Measurements from ENCODE around the gene SSMEM1.

The SSMEM1 gene

DNA sequence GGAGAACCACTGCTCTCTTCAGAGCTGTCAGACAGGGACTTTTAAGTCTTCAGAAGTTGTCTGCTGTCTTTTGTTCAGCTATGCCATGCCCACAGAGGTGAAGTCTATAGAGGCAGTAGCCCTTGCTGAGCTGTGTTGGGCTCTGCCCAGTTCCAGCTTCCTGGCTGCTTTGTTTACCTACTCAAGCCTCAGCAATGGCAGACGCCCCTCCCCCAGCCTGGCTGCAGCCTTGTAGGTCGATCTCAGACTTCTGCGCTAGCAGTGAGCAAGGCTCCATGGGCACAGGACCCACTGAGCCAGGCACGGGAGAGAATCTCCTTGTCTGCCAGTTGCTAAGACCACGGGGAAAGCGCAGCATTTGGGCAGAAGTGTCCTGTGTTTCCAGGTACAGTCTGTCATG, 46.9 kb downstream of the SSMEM1 start:
- Histone ChIP-seq H3K4me3 (ENCODE audit: low read length, poor library complexity, severe bottlenecking) (no peak overlapping the region), H2AFZ (ENCODE audit: low read length) (no peak overlapping the region), H3K9me2 (replicated peaks; ENCODE audit: low read depth, low read length) (no peaks in the 10 kb centered on the region), H3K9me3 (ENCODE audit: insufficient read depth, low read depth, low read length) (no peaks in the 10 kb centered on the region), H3K4me2 (ENCODE audit: low read depth, low read length, poor library complexity, severe bottlenecking) (no peak overlapping the region), H3K79me2 (ENCODE audit: insufficient read depth, low read length) (no peaks in the 10 kb centered on the region), H3K4me1 (ENCODE audit: insufficient read depth, low read length, poor library complexity, severe bottlenecking) (no peaks in the 10 kb centered on the region), H3F3A (ENCODE audit: low read depth) (no peaks in the 10 kb centered on the region), H3K27me3 (ENCODE audit: insufficient read depth, low read length, poor library complexity, severe bottlenecking) (no peaks in the 10 kb centered on the region), H3K36me3 (ENCODE audit: insufficient read depth, low read length) (no peaks in the 10 kb centered on the region), H3K9ac (ENCODE audit: low read depth, low read length, poor library complexity, severe bottlenecking) (no peak overlapping the region), H4K20me1 (ENCODE audit: insufficient read depth, low read length, poor library complexity, severe bottlenecking) (no peaks in the 10 kb centered on the region)
- TF ChIP-seq, protein P1, sequence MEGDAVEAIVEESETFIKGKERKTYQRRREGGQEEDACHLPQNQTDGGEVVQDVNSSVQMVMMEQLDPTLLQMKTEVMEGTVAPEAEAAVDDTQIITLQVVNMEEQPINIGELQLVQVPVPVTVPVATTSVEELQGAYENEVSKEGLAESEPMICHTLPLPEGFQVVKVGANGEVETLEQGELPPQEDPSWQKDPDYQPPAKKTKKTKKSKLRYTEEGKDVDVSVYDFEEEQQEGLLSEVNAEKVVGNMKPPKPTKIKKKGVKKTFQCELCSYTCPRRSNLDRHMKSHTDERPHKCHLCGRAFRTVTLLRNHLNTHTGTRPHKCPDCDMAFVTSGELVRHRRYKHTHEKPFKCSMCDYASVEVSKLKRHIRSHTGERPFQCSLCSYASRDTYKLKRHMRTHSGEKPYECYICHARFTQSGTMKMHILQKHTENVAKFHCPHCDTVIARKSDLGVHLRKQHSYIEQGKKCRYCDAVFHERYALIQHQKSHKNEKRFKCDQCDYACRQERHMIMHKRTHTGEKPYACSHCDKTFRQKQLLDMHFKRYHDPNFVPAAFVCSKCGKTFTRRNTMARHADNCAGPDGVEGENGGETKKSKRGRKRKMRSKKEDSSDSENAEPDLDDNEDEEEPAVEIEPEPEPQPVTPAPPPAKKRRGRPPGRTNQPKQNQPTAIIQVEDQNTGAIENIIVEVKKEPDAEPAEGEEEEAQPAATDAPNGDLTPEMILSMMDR (conservative IDR thresholded peaks at IDR 0.05; ENCODE audit: low read length) = no peak
- no peak for TF ChIP-seq EZH2phosphoT487 (IDR thresholded peaks at IDR 0.05; ENCODE audit: borderline replicate concordance)

GRCh38 chr7:130256704-130257103, 49.0 kb downstream of the SSMEM1 start:
- no peak overlapping the region for H3K4me2 ChIP-seq (ENCODE audit: low read depth, low read length, poor library complexity, severe bottlenecking)
- H3K9ac ChIP-seq (ENCODE audit: low read depth, low read length, poor library complexity, severe bottlenecking) = no peak overlapping the region
- no peaks in the 10 kb centered on the region for H3K27me3 ChIP-seq (ENCODE audit: insufficient read depth, low read length, poor library complexity, severe bottlenecking)
- no peak overlapping the region for H3K4me3 ChIP-seq (ENCODE audit: low read length, poor library complexity, severe bottlenecking)
- no peaks in the 10 kb centered on the region for H3K36me3 ChIP-seq (ENCODE audit: insufficient read depth, low read length)
- H2AFZ ChIP-seq (ENCODE audit: low read length) = peak overlapping the region; percentile 51
- H3K9me2 ChIP-seq (replicated peaks; ENCODE audit: low read depth, low read length) = no peaks in the 10 kb centered on the region
- H3K4me1 ChIP-seq (ENCODE audit: insufficient read depth, low read length, poor library complexity, severe bottlenecking) = no peaks in the 10 kb centered on the region
- no peaks in the 10 kb centered on the region for H3K79me2 ChIP-seq (ENCODE audit: insufficient read depth, low read length)
- TF ChIP-seq EZH2phosphoT487 (IDR thresholded peaks at IDR 0.05; ENCODE audit: borderline replicate concordance) = no peak
- no peaks in the 10 kb centered on the region for H3K9me3 ChIP-seq (ENCODE audit: insufficient read depth, low read depth, low read length)
- H3F3A ChIP-seq (ENCODE audit: low read depth) = no peaks in the 10 kb centered on the region
- H4K20me1 ChIP-seq (ENCODE audit: insufficient read depth, low read length, poor library complexity, severe bottlenecking) = no peaks in the 10 kb centered on the region

GRCh38 chr7:130258494-130259078, 50.9 kb downstream of the SSMEM1 start:
- no peaks in the 10 kb centered on the region for H3K9me3 ChIP-seq (ENCODE audit: insufficient read depth, low read depth, low read length)
- TF ChIP-seq EZH2phosphoT487 (IDR thresholded peaks at IDR 0.05; ENCODE audit: borderline replicate concordance) = no peak
- TF ChIP-seq, protein P1 (conservative IDR thresholded peaks at IDR 0.05; ENCODE audit: low read length) = no peak
- H2AFZ ChIP-seq (ENCODE audit: low read length) = no peak overlapping the region
- no peaks in the 10 kb centered on the region for H3K9me2 ChIP-seq (replicated peaks; ENCODE audit: low read depth, low read length)
- H3K4me2 ChIP-seq (ENCODE audit: low read depth, low read length, poor library complexity, severe bottlenecking) = no peak overlapping the region
- H4K20me1 ChIP-seq (ENCODE audit: insufficient read depth, low read length, poor library complexity, severe bottlenecking) = no peaks in the 10 kb centered on the region
- no peak overlapping the region for H3K9ac ChIP-seq (ENCODE audit: low read depth, low read length, poor library complexity, severe bottlenecking)
- peaks cover 12% of the 10 kb centered on the region for H3K4me1 ChIP-seq (ENCODE audit: insufficient read depth, low read length, poor library complexity, severe bottlenecking)
- no peaks in the 10 kb centered on the region for H3K36me3 ChIP-seq (ENCODE audit: insufficient read depth, low read length)
- no peak overlapping the region for H3K4me3 ChIP-seq (ENCODE audit: low read length, poor library complexity, severe bottlenecking)
- H3K27me3 ChIP-seq (ENCODE audit: insufficient read depth, low read length, poor library complexity, severe bottlenecking) = no peaks in the 10 kb centered on the region
- no peaks in the 10 kb centered on the region for H3K79me2 ChIP-seq (ENCODE audit: insufficient read depth, low read length)
- H3F3A ChIP-seq (ENCODE audit: low read depth) = no peaks in the 10 kb centered on the region

GRCh38 chr7:130262448-130262847, 54.8 kb downstream of the SSMEM1 start:
- H2AFZ ChIP-seq (ENCODE audit: low read length) = peak overlapping the region; percentile 8; the same call in 1 of the 2 replicates
- H3K27me3 ChIP-seq (ENCODE audit: insufficient read depth, low read length, poor library complexity, severe bottlenecking) = no peaks in the 10 kb centered on the region
- no peaks in the 10 kb centered on the region for H3K9me3 ChIP-seq (ENCODE audit: insufficient read depth, low read depth, low read length)
- TF ChIP-seq EZH2phosphoT487 (IDR thresholded peaks at IDR 0.05; ENCODE audit: borderline replicate concordance) = no peak
- TF ChIP-seq, protein P1 (conservative IDR thresholded peaks at IDR 0.05; ENCODE audit: low read length) = no peak
- H3K4me3 ChIP-seq (ENCODE audit: low read length, poor library complexity, severe bottlenecking) = no peak overlapping the region
- no peaks in the 10 kb centered on the region for H3K36me3 ChIP-seq (ENCODE audit: insufficient read depth, low read length)
- H4K20me1 ChIP-seq (ENCODE audit: insufficient read depth, low read length, poor library complexity, severe bottlenecking) = no peaks in the 10 kb centered on the region
- H3K9me2 ChIP-seq (replicated peaks; ENCODE audit: low read depth, low read length) = no peaks in the 10 kb centered on the region
- no peaks in the 10 kb centered on the region for H3K79me2 ChIP-seq (ENCODE audit: insufficient read depth, low read length)
- H3F3A ChIP-seq (ENCODE audit: low read depth) = no peaks in the 10 kb centered on the region
- H3K4me1 ChIP-seq (ENCODE audit: insufficient read depth, low read length, poor library complexity, severe bottlenecking) = peaks cover 16% of the 10 kb centered on the region
- H3K9ac ChIP-seq (ENCODE audit: low read depth, low read length, poor library complexity, severe bottlenecking) = no peak overlapping the region
- no peak overlapping the region for H3K4me2 ChIP-seq (ENCODE audit: low read depth, low read length, poor library complexity, severe bottlenecking)
